Gastrocnemius medialis (tissue), 4 donors: ENCODE data around the gene PPM1L. TPM values are rescaled to one million over a fixed set of nuclear protein-coding genes. Genes with fewer than 3 reads are reported as not detected.

Experiments
- ATAC-seq, 2 donors: fragments of 150-250 bp; one replicate each; pipeline ENCODE4 v1.9.1; 2016
- DNase-seq, 2 donors: peaks; one replicate each; pipeline ENCODE4 v3.0.0-alpha.2; 2019
- H3K27ac ChIP-seq, 4 donors: fragments of 200-600 bp; sonication (generic); 1 replicate in 1 of 4; 2 replicates in 3 of 4; pipeline ENCODE4 v1.5.1; 2016 to 2018; ENCODE audit warnings: mild to moderate bottlenecking in 2 of 4, moderate library complexity in 1 of 4
- H3K27me3 ChIP-seq, 3 donors: fragments of 200-600 bp; sonication (generic) in 2 of 3; 1 replicate in 1 of 3; 2 replicates in 2 of 3; pipeline versions ENCODE4 v1.5.1 to v1.6.0; 2016 to 2019; ENCODE audit warnings: mild to moderate bottlenecking in 1 of 3, moderate library complexity in 1 of 3
- H3K36me3 ChIP-seq, 2 donors: fragments of 200-600 bp; sonication (generic) in 1 of 2; one replicate each; pipeline ENCODE4 v1.5.1; 2017 to 2018
- H3K4me1 ChIP-seq, 2 donors: fragments of 200-600 bp; sonication (generic) in 1 of 2; one replicate each; pipeline ENCODE4 v1.5.1; 2016 to 2017; ENCODE audit warnings: mild to moderate bottlenecking in 2 of 2
- H3K4me3 ChIP-seq, 4 donors: fragments of 200-600 bp; sonication (generic) in 3 of 4; 1 replicate in 1 of 4; 2 replicates in 3 of 4; pipeline ENCODE4 v1.5.1; 2016 to 2019; ENCODE audit warnings: mild to moderate bottlenecking in 2 of 4
- H3K9me3 ChIP-seq, 3 donors: fragments of 200-600 bp; sonication (generic) in 2 of 3; 1 replicate in 1 of 3; 2 replicates in 2 of 3; pipeline ENCODE4 v1.5.1; 2016 to 2019
- POLR2A ChIP-seq, 2 donors: fragments of 450-650 bp; IDR thresholded peaks; one replicate each; pipeline ENCODE4 v1.6.1; 2017; ENCODE audit warnings: antibody characterized with exemption in 2 of 2, mild to moderate bottlenecking in 2 of 2, moderate library complexity in 2 of 2
- in situ Hi-C, 4 donors: fragments of 200-750 bp; cut with MboI; loops; one replicate each; pipeline versions ENCODE4 v1.15.0 to v1.8.0; 2017; ENCODE audit warnings: low sequenced_read_pairs in 4 of 4
- intact Hi-C: fragments of 100-400 bp; cut with DNase I; formaldehyde crosslinking; loops from one replicate; pipeline ENCODE4 v1.15.1; 2023; ENCODE audit warnings: low total_unique reads
- total RNA-seq, 4 donors: library from RNA; depleted of rRNA; stranded (reverse); fragments of >200 nt; gene quantifications; one replicate each; pipeline versions ENCODE4 v1.1.0 to v1.2.3, GENCODE V29; 2016
- TF ChIP-seq, protein P1 (sequence below), 5 experiments: fragments of 450-650 bp in 3 of 5; fragments of 200-600 bp in 2 of 5; sonication (generic) in 2 of 5; IDR thresholded peaks in 4 of 5; conservative IDR thresholded peaks in 1 of 5; 1 replicate in 4 of 5; 2 replicates in 1 of 5; pipeline ENCODE4 v1.5.1; 2016 to 2019; ENCODE audit warnings: antibody characterized with exemption in 5 of 5, mild to moderate bottlenecking in 3 of 5, moderate library complexity in 3 of 5

PPM1L gene
- total RNA-seq, 4 donors from 2014 or later = 85.0 to 243 (median 122) TPM

DNA sequence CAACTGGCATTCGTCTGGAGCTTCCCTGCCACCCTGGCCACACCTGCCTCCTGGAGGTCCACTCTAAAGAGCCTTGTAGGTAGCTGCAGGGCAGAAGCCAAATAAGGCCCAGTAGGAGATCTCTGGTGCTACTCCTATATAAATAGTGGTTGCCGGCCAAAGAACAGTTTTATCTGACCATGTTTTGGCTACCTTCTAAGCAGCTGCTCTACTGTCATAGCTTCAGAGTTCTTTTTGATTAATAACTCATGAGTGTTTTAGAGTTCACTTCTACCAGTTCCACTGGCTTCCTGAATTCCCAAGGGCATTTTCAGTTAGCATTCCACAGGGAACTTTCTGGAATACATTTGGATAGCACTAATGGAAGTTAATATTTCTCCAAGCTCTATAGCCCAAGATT lies 194.5 kb downstream of the PPM1L start:
- Histone ChIP-seq H3K4me1 (peaks cover 27 to 32% of the 10 kb centered on the region in 2 donors), H3K27ac (peak overlapping the region in 3 of 4 donors; percentile 14 to 66 (median 23)), H3K36me3 (no peaks in the 10 kb centered on the region), H3K9me3 (no peaks in the 10 kb centered on the region), H3K4me3 (no peak overlapping the region), H3K27me3 (no peaks in the 10 kb centered on the region)
- TF ChIP-seq POLR2A (IDR thresholded peaks at IDR 0.05) = no peak
- TF ChIP-seq, protein P1, sequence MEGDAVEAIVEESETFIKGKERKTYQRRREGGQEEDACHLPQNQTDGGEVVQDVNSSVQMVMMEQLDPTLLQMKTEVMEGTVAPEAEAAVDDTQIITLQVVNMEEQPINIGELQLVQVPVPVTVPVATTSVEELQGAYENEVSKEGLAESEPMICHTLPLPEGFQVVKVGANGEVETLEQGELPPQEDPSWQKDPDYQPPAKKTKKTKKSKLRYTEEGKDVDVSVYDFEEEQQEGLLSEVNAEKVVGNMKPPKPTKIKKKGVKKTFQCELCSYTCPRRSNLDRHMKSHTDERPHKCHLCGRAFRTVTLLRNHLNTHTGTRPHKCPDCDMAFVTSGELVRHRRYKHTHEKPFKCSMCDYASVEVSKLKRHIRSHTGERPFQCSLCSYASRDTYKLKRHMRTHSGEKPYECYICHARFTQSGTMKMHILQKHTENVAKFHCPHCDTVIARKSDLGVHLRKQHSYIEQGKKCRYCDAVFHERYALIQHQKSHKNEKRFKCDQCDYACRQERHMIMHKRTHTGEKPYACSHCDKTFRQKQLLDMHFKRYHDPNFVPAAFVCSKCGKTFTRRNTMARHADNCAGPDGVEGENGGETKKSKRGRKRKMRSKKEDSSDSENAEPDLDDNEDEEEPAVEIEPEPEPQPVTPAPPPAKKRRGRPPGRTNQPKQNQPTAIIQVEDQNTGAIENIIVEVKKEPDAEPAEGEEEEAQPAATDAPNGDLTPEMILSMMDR (IDR thresholded peaks at IDR 0.05 in 4 of 5, conservative IDR thresholded peaks at IDR 0.05 in 1 of 5) = no peak
- ATAC-seq (peak; percentile 31 to 50), DNase-seq (no peak)
- intact Hi-C loops (no loop called here), in situ Hi-C loops (no loop called here)

DNA sequence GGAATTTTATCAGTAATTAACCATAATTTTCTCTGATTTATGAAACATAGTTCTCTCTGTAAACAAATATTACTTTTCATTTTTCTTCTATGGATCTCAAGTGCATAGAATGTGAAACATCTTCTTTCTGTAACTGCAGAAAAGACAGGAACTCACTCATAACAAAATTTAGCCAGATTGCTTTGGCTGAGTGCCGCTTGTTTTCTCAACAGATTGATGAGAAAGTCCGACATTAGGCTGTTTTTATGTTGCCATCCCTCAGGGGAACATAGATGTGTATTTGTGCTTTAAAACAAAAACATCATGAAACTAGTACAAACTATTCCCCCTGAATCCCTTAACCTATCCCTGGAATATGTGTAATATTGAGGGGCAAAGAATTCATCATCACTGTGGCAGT lies 194.9 kb downstream of the PPM1L start:
- Histone ChIP-seq H3K27me3 (no peaks in the 10 kb centered on the region), H3K9me3 (no peaks in the 10 kb centered on the region), H3K27ac (peak overlapping the region in 3 of 4 donors; percentile 14 to 66 (median 23)), H3K4me1 (peaks cover 27 to 32% of the 10 kb centered on the region in 2 donors), H3K4me3 (no peak overlapping the region), H3K36me3 (no peaks in the 10 kb centered on the region)
- intact Hi-C loops = no loop called here
- ATAC-seq = no peak
- in situ Hi-C loops = no loop called here
- DNase-seq = no peak
- TF ChIP-seq POLR2A (IDR thresholded peaks at IDR 0.05) = no peak
- TF ChIP-seq, protein P1 (IDR thresholded peaks at IDR 0.05 in 4 of 5, conservative IDR thresholded peaks at IDR 0.05 in 1 of 5) = no peak

DNA sequence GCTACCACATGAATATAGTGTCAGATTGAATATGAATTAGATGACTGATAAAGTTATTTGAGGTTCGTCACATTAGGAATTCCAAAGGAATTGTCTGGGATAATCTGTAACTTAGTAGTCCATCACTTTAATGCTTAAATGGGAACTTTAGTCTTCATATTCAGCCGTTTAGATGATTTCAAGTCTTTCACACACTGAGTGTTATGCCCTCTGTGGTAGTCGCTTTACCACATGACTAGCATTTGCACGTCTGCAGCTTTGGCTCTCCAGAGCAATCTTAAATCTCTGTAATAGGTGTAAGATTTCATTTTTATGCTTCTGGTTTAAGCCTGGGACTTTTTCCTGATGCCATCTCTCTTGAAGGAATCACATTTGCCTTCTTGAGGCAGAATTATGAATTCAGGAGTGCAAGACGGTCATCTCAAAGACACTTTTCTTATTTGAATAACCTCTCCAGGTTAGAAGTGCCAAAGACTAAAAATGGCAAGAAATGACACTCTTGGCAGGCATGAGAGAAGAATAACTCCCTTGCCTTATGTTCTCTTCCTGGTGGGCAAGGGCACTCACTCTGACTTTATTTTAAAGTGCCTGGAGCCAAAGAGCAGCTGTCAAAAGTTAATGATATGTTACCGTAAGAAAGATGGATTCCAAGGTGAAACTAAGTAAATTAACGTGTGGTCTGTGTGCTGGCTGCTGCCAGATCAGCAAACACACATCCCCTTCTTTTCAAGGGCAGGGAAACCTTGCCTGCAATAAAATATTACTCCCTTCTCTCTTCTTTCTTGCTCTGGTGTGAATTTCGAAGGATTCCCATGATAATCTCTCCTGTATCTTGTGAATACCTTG lies 195.8 kb downstream of the PPM1L start:
- TF ChIP-seq POLR2A (IDR thresholded peaks at IDR 0.05) = no peak
- TF ChIP-seq, protein P1 (IDR thresholded peaks at IDR 0.05 in 4 of 5, conservative IDR thresholded peaks at IDR 0.05 in 1 of 5) = no peak
- Histone ChIP-seq H3K27ac (peak overlapping the region in 2 of 4 donors; percentile 23 to 66), H3K36me3 (no peaks in the 10 kb centered on the region), H3K9me3 (no peaks in the 10 kb centered on the region), H3K4me1 (peaks cover 27 to 32% of the 10 kb centered on the region in 2 donors), H3K4me3 (peak overlapping the region in 1 of 4 donors; percentile 24), H3K27me3 (no peaks in the 10 kb centered on the region)
- peak in 1 of 2 donors; percentile 61 for ATAC-seq
- no peak for DNase-seq
- intact Hi-C loops = no loop called here
- in situ Hi-C loops = no loop called here

DNA sequence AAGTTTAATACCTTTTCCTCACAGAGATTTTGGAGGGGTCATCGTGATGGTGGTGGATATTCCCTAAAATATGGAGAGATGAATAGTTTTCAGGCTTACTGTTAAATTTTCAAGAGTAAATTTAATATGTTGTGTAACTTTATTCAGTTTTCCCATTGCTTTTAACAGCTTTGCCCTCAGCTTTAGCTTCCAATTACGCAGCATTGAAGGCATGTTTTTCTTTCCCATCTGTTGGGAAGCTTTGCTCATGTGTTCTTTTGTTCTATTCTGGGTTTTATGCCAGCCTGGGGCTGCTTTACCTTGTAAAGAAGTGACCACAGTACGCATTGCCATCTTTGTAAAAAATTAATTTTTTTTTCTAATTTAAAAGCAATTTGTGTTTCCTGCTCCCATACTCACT lies 197.7 kb downstream of the PPM1L start:
- DNase-seq = no peak
- no peaks in the 10 kb centered on the region for H3K9me3 ChIP-seq
- no peaks in the 10 kb centered on the region for H3K36me3 ChIP-seq
- in situ Hi-C loops (no loop called here), intact Hi-C loops (no loop called here)
- no peaks in the 10 kb centered on the region for H3K27me3 ChIP-seq
- H3K4me1 ChIP-seq = peaks cover 27 to 32% of the 10 kb centered on the region in 2 donors
- no peak for ATAC-seq
- TF ChIP-seq, protein P1 (IDR thresholded peaks at IDR 0.05 in 4 of 5, conservative IDR thresholded peaks at IDR 0.05 in 1 of 5) = no peak
- no peak for TF ChIP-seq POLR2A (IDR thresholded peaks at IDR 0.05)
- no peak overlapping the region for H3K27ac ChIP-seq
- no peak overlapping the region for H3K4me3 ChIP-seq
